GM12892 (cell line): ENCODE results near the gene C5orf15.

Source experiments
- DNase-seq: peaks from one replicate; pipeline ENCODE4 v3.0.0; 2011; ENCODE audit not compliant: insufficient read length
- FAIRE-seq: peaks from 2 replicates; lab custom pipeline; 2011; peaks lifted over from hg19 to GRCh38; lab: Jason Lieb, UNC
- POLR2A ChIP-seq: IDR thresholded peaks from 2 replicates; pipeline ENCODE4 v1.6.1; 2011; ENCODE audit warnings: low read depth, low read length, control low read depth
- POLR2AphosphoS5 ChIP-seq: IDR thresholded peaks from 2 replicates; pipeline ENCODE4 v1.6.1; 2011; ENCODE audit warnings: low read depth, low read length, control low read depth
- TAF1 ChIP-seq: IDR thresholded peaks from 2 replicates; pipeline ENCODE4 v1.6.1; 2011; ENCODE audit warnings: low read depth, mild to moderate bottlenecking, control low read depth, low read length, borderline replicate concordance

C5orf15 gene

GRCh38 chr5:134000696-134001453, 32.5 kb upstream of the C5orf15 start:
- TF ChIP-seq POLR2A (no peak), POLR2AphosphoS5 (0 out of 2 replicates have a peak, but pooled peaks have one; percentile 19), TAF1 (no peak)
- DNase-seq (no peak), FAIRE-seq (no peak)

GRCh38 chr5:134000091-134000511, 31.7 kb upstream of the C5orf15 start:
- DNase-seq, result no peak
- TF ChIP-seq TAF1 (no peak), POLR2A (no peak; the same call in none of the 2 replicates), POLR2AphosphoS5 (no peak)

GRCh38 chr5:133998807-133999206, 30.4 kb upstream of the C5orf15 start:
- DNase-seq (no peak), FAIRE-seq (no peak)
- TF ChIP-seq POLR2A, result no peak
- TF ChIP-seq TAF1, result no peak
- no peak for TF ChIP-seq POLR2AphosphoS5

More at GRCh38 chr5:134000091-134000511, 31.7 kb upstream of the C5orf15 start:
- no peak for FAIRE-seq

- TF ChIP-seq POLR2AphosphoS5, result no peak
- TF ChIP-seq POLR2A, result no peak
- TF ChIP-seq TAF1, result no peak
- DNase-seq (no peak), FAIRE-seq (no peak)
Observed at GRCh38 chr5:133998042-133998441, 29.6 kb upstream of the C5orf15 start.

- DNase-seq (no peak), FAIRE-seq (no peak)
- TF ChIP-seq POLR2AphosphoS5 (no peak), POLR2A (no peak), TAF1 (no peak)
Observed at GRCh38 chr5:133996683-133997252, 28.3 kb upstream of the C5orf15 start.

- FAIRE-seq (no peak), DNase-seq (no peak)
- no peak for TF ChIP-seq TAF1
- TF ChIP-seq POLR2A, result no peak
- TF ChIP-seq POLR2AphosphoS5, result no peak
Observed at GRCh38 chr5:133995883-133996563, 27.6 kb upstream of the C5orf15 start.

GRCh38 chr5:133995341-133995740, 26.9 kb upstream of the C5orf15 start:
- FAIRE-seq, result no peak
- DNase-seq, result no peak
- TF ChIP-seq POLR2A (no peak), POLR2AphosphoS5 (no peak), TAF1 (no peak)

- FAIRE-seq (no peak), DNase-seq (no peak)
- TF ChIP-seq POLR2AphosphoS5 (no peak), TAF1 (no peak), POLR2A (no peak)
Observed at GRCh38 chr5:133994990-133995333, 26.5 kb upstream of the C5orf15 start.

- TF ChIP-seq POLR2A, result no peak
- no peak for TF ChIP-seq TAF1
- TF ChIP-seq POLR2AphosphoS5, result no peak
- DNase-seq, result no peak
- no peak for FAIRE-seq
Observed at GRCh38 chr5:133994297-133994989, 26.0 kb upstream of the C5orf15 start.

GRCh38 chr5:133993185-133993936, 24.9 kb upstream of the C5orf15 start:
- TF ChIP-seq POLR2AphosphoS5, result no peak
- no peak for TF ChIP-seq POLR2A
- TF ChIP-seq TAF1, result no peak
- DNase-seq (no peak), FAIRE-seq (no peak)
